ENCODE results near the gene SEZ6L. TPM values are rescaled to one million over a fixed set of nuclear protein-coding genes. Genes with fewer than 3 reads are reported as not detected.

The SEZ6L gene
- total and polyA plus RNA-seq, 10 of the 15 experiments (the other 5 are each of a cell fraction or from before 2014, with no cell fraction given) = not detected

DNA sequence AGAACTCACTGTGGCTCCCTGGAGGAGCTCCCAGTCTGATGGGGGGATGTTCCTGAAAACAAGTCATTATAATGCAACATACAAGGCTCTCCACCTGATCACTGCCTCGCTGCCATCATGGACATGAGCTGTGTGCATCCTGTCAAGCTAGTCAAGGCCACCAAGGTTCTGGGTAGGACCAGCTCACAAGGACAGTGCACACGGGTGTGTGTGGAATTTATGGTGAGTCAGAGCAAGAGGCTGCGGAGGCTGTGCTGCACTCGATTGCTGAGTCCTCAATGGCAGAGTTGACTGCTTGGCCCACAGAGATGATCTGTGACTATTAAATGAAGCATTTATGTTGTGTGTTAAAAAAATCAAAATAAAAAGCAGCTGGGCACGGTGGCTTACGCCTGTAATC lies 96.6 kb downstream of the SEZ6L start:
- ChIA-PET RAD21 (ENCODE audit: unreplicated experiment) (no interaction called here), CTCF (interaction anchor here (1.2 kb wide), 1 partner anchor 94 kb away, joined by 3 read pairs; no protein-coding TSS in a partner anchor), SMC1A (ENCODE audit: uncharacterized antibody, unreplicated experiment) (no interaction called here), POLR2A (no interaction called here)
- TF ChIP-seq, protein P1, sequence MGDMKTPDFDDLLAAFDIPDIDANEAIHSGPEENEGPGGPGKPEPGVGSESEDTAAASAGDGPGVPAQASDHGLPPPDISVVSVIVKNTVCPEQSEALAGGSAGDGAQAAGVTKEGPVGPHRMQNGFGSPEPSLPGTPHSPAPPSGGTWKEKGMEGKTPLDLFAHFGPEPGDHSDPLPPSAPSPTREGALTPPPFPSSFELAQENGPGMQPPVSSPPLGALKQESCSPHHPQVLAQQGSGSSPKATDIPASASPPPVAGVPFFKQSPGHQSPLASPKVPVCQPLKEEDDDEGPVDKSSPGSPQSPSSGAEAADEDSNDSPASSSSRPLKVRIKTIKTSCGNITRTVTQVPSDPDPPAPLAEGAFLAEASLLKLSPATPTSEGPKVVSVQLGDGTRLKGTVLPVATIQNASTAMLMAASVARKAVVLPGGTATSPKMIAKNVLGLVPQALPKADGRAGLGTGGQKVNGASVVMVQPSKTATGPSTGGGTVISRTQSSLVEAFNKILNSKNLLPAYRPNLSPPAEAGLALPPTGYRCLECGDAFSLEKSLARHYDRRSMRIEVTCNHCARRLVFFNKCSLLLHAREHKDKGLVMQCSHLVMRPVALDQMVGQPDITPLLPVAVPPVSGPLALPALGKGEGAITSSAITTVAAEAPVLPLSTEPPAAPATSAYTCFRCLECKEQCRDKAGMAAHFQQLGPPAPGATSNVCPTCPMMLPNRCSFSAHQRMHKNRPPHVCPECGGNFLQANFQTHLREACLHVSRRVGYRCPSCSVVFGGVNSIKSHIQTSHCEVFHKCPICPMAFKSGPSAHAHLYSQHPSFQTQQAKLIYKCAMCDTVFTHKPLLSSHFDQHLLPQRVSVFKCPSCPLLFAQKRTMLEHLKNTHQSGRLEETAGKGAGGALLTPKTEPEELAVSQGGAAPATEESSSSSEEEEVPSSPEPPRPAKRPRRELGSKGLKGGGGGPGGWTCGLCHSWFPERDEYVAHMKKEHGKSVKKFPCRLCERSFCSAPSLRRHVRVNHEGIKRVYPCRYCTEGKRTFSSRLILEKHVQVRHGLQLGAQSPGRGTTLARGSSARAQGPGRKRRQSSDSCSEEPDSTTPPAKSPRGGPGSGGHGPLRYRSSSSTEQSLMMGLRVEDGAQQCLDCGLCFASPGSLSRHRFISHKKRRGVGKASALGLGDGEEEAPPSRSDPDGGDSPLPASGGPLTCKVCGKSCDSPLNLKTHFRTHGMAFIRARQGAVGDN (IDR thresholded peaks at IDR 0.05) = no peak
- TF ChIP-seq, protein P2, sequence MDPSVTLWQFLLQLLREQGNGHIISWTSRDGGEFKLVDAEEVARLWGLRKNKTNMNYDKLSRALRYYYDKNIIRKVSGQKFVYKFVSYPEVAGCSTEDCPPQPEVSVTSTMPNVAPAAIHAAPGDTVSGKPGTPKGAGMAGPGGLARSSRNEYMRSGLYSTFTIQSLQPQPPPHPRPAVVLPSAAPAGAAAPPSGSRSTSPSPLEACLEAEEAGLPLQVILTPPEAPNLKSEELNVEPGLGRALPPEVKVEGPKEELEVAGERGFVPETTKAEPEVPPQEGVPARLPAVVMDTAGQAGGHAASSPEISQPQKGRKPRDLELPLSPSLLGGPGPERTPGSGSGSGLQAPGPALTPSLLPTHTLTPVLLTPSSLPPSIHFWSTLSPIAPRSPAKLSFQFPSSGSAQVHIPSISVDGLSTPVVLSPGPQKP (IDR thresholded peaks at IDR 0.05; ENCODE audit: low read depth, low read length) = no peak
- TF ChIP-seq, protein P3, sequence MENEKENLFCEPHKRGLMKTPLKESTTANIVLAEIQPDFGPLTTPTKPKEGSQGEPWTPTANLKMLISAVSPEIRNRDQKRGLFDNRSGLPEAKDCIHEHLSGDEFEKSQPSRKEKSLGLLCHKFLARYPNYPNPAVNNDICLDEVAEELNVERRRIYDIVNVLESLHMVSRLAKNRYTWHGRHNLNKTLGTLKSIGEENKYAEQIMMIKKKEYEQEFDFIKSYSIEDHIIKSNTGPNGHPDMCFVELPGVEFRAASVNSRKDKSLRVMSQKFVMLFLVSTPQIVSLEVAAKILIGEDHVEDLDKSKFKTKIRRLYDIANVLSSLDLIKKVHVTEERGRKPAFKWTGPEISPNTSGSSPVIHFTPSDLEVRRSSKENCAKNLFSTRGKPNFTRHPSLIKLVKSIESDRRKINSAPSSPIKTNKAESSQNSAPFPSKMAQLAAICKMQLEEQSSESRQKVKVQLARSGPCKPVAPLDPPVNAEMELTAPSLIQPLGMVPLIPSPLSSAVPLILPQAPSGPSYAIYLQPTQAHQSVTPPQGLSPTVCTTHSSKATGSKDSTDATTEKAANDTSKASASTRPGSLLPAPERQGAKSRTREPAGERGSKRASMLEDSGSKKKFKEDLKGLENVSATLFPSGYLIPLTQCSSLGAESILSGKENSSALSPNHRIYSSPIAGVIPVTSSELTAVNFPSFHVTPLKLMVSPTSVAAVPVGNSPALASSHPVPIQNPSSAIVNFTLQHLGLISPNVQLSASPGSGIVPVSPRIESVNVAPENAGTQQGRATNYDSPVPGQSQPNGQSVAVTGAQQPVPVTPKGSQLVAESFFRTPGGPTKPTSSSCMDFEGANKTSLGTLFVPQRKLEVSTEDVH (IDR thresholded peaks at IDR 0.05; ENCODE audit: low read depth, partially characterized antibody) = no peak
- TF ChIP-seq RFX5 (IDR thresholded peaks at IDR 0.05; ENCODE audit: low read depth, low read length) = no peak
- TF ChIP-seq, protein P4, sequence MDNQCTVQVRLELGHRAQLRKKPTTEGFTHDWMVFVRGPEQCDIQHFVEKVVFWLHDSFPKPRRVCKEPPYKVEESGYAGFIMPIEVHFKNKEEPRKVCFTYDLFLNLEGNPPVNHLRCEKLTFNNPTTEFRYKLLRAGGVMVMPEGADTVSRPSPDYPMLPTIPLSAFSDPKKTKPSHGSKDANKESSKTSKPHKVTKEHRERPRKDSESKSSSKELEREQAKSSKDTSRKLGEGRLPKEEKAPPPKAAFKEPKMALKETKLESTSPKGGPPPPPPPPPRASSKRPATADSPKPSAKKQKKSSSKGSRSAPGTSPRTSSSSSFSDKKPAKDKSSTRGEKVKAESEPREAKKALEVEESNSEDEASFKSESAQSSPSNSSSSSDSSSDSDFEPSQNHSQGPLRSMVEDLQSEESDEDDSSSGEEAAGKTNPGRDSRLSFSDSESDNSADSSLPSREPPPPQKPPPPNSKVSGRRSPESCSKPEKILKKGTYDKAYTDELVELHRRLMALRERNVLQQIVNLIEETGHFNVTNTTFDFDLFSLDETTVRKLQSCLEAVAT (IDR thresholded peaks at IDR 0.05) = no peak
- TF ChIP-seq, protein P5, sequence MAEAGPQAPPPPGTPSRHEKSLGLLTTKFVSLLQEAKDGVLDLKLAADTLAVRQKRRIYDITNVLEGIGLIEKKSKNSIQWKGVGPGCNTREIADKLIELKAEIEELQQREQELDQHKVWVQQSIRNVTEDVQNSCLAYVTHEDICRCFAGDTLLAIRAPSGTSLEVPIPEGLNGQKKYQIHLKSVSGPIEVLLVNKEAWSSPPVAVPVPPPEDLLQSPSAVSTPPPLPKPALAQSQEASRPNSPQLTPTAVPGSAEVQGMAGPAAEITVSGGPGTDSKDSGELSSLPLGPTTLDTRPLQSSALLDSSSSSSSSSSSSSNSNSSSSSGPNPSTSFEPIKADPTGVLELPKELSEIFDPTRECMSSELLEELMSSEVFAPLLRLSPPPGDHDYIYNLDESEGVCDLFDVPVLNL (IDR thresholded peaks at IDR 0.05; ENCODE audit: low read depth, low read length) = no peak
- no peak for TF ChIP-seq IRF4 (IDR thresholded peaks at IDR 0.05; ENCODE audit: low read depth, low read length)
- TF ChIP-seq ZNF274 (IDR thresholded peaks at IDR 0.05; ENCODE audit: insufficient read depth, insufficient read length) = no peak
- TF ChIP-seq SIX5 (IDR thresholded peaks at IDR 0.05; ENCODE audit: low read depth, low read length, severe bottlenecking) = no peak
- no peak for TF ChIP-seq SP1 (IDR thresholded peaks at IDR 0.05; ENCODE audit: low read depth, low read length)
- TF ChIP-seq EZH2 (IDR thresholded peaks at IDR 0.05; ENCODE audit: borderline replicate concordance, control insufficient read depth, low read depth, low read length) = no peak
- TF ChIP-seq, protein P6, sequence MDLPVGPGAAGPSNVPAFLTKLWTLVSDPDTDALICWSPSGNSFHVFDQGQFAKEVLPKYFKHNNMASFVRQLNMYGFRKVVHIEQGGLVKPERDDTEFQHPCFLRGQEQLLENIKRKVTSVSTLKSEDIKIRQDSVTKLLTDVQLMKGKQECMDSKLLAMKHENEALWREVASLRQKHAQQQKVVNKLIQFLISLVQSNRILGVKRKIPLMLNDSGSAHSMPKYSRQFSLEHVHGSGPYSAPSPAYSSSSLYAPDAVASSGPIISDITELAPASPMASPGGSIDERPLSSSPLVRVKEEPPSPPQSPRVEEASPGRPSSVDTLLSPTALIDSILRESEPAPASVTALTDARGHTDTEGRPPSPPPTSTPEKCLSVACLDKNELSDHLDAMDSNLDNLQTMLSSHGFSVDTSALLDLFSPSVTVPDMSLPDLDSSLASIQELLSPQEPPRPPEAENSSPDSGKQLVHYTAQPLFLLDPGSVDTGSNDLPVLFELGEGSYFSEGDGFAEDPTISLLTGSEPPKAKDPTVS (IDR thresholded peaks at IDR 0.05; ENCODE audit: low read depth, low read length) = no peak
- H3K9ac ChIP-seq (ENCODE audit: control insufficient read depth, insufficient read depth, low read length) = no peak overlapping the region
- H3K9me3 ChIP-seq (replicated peaks; ENCODE audit: control insufficient read depth, insufficient read depth, low read length) = no peaks in the 10 kb centered on the region
- H3K27me3 ChIP-seq (replicated peaks in 1 of 2; ENCODE audit: control insufficient read depth in 2 of 2, insufficient read depth in 2 of 2, low read length in 1 of 2) = no peaks in the 10 kb centered on the region
- no peak for ATAC-seq
- no peaks in the 10 kb centered on the region for H3K36me3 ChIP-seq (ENCODE audit: control insufficient read depth in 2 of 2, insufficient read depth in 2 of 2, low read length in 1 of 2)
- in situ Hi-C loops (cut with MboI) (no loop called here), intact Hi-C loops (cut with micrococcal nuclease; ENCODE audit: unreplicated experiment) (no loop called here)
- no TSS peak for BruUV-seq (replicated peaks)
- 31% methylated on average over 6 of the region's 6 CpGs for WGBS (ENCODE audit: insufficient coverage, insufficient replicate concordance, low lambda C conversion rate, missing lambda C conversion rate)
- H3K27ac ChIP-seq (ENCODE audit: control insufficient read depth, insufficient read depth) = no peak overlapping the region
- H3K79me2 ChIP-seq (ENCODE audit: control insufficient read depth, insufficient read depth, low read length) = no peaks in the 10 kb centered on the region
- DNase-seq (ENCODE audit: low read depth, low spot score) = no peak
- H3K4me2 ChIP-seq (ENCODE audit: control insufficient read depth, insufficient read depth) = no peak overlapping the region
- FAIRE-seq = no peak
- H3K4me3 ChIP-seq = no peak overlapping the region
- H3K4me1 ChIP-seq (ENCODE audit: control insufficient read depth, insufficient read depth, low read length) = no peaks in the 10 kb centered on the region
- no peak overlapping the region for H2AFZ ChIP-seq (ENCODE audit: control insufficient read depth, low read depth, low read length)
- no peaks in the 10 kb centered on the region for H4K20me1 ChIP-seq (ENCODE audit: control insufficient read depth, insufficient read depth)
